ENCODE results near the gene GNG11. TPM values are rescaled to one million over a fixed set of nuclear protein-coding genes. Genes with fewer than 3 reads are reported as not detected.

The GNG11 gene
- total RNA-seq, result 29.6 TPM
- long read RNA-seq, transcript GNG11-201 (2 exons, 3,055 nt), result major isoform, 138 of 139 reads
- long read RNA-seq, partial matches to known transcripts, result 0 of 139 reads
- long read RNA-seq, other reads (novel, unspliced or antisense), result 1 of 139 reads

DNA sequence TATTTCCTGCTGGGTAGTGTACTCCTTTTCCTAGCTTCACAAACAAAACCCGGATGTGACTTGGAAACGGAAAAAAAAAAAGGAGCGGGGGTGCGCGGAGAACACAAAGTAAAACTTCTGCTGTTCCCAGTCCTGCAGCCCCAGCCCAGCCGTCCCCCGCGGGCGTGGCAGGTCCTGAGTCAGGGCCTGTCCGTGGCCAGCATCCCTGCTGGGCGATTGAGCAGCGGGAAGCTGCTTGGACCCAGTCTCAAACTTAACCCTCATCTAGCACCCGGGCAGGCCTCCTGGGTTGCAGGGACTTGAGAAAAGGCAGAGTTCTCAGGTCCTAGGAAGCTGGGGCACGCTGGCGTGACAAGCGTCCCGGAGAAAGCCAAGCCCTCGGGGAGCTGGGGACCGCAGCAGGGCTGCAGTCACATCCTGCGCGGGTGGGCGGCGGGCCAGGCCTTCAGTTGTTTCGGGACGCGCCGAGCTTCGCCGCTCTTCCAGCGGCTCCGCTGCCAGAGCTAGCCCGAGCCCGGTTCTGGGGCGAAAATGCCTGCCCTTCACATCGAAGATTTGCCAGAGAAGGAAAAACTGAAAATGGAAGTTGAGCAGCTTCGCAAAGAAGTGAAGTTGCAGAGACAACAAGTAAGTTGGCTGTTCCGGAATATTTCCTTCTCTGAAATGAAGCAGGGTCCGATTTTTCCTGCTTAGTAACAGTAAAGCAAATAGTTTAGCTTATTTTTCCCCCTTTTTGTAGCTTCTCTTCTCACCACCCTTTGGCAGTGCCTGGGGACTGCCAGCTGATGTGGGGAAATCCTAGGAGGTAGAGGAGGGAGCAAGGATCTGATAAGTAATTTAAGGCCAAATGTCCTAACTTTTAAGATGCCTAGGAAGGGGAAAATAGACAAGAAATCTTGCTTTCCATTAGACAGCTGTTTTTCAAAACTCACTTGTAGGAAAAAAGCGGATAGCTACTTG lies at the start of gene GNG11:
Gene GNG11 (plus strand): TSS at position 129 of the 960 bp plus-strand sequence. CDS start 403 bp downstream, at position 532.
- Histone ChIP-seq H3K9me3 (replicated peaks) (no peaks in the 10 kb centered on the region), H3K27ac (replicated peaks) (peak within 1 kb of the TSS; percentile 94), H3K27me3 (ENCODE audit: low read depth) (no peaks in the 10 kb centered on the region), H3K4me1 (peaks cover 50% of the 10 kb centered on the region), H3K36me3 (peaks cover 9% of the 10 kb centered on the region), H3K4me3 (peak within 1 kb of the TSS; percentile 71)
- DNase-seq, result peak; percentile 90
- intact Hi-C loops (cut with micrococcal nuclease), result no loop called here
- TF ChIP-seq, protein P1, sequence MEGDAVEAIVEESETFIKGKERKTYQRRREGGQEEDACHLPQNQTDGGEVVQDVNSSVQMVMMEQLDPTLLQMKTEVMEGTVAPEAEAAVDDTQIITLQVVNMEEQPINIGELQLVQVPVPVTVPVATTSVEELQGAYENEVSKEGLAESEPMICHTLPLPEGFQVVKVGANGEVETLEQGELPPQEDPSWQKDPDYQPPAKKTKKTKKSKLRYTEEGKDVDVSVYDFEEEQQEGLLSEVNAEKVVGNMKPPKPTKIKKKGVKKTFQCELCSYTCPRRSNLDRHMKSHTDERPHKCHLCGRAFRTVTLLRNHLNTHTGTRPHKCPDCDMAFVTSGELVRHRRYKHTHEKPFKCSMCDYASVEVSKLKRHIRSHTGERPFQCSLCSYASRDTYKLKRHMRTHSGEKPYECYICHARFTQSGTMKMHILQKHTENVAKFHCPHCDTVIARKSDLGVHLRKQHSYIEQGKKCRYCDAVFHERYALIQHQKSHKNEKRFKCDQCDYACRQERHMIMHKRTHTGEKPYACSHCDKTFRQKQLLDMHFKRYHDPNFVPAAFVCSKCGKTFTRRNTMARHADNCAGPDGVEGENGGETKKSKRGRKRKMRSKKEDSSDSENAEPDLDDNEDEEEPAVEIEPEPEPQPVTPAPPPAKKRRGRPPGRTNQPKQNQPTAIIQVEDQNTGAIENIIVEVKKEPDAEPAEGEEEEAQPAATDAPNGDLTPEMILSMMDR (IDR thresholded peaks at IDR 0.05; ENCODE audit: borderline replicate concordance), result no peak

DNA sequence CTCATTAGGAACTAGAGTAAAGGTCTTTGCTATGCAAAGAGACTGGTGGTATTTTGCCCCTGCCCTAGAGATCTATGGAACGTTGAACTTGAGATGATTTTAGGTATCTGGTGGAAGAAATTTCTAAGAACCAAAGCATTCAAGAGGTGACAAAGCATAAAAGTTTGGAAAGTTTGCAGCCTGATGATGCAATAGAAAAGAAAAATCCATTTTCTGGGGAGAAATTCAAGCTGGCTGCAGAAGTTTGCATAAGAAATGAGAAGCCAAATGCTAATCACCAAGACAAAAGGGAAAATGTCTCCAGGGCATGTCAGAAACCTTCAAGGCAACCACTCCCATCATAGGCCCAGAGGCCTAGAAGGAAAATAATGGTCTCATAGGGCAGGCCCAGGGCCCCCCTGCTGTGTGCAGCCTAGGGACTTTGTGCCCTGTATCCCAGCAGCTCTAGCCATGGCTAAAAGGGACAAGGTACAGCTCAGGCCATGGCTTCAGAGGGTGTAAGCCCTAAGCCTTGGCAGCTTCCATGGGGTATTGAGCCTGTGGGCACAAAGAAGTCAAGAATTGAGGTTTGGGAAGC lies 47.4 kb upstream of the GNG11 start:
- TF ChIP-seq, protein P1 (IDR thresholded peaks at IDR 0.05; ENCODE audit: borderline replicate concordance), result no peak
- Histone ChIP-seq H3K4me1 (no peaks in the 10 kb centered on the region), H3K4me3 (no peak overlapping the region), H3K27me3 (ENCODE audit: low read depth) (no peaks in the 10 kb centered on the region), H3K36me3 (no peaks in the 10 kb centered on the region), H3K27ac (replicated peaks) (no peak overlapping the region), H3K9me3 (replicated peaks) (peaks cover 25% of the 10 kb centered on the region)
- no peak for DNase-seq
- intact Hi-C loops (cut with micrococcal nuclease), result no loop called here

DNA sequence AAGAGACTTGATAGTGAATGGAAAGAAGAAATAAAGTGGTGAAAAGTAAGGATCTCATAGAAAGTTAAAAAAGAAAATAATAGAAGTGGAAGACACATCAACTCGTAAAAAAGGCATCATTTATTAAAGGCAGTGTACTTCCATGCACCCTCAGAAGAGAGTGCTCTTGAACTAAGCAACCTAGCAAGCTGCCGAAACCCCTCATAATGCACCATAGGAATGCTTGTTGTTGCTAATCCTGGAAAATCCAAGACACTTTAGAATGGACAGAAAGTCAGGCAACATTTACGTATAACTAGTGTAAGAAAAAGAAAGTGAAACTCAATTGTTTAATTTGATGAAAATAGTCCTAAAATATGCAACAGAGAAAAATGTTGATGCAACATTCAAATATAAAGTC lies 43.8 kb upstream of the GNG11 start:
- no peaks in the 10 kb centered on the region for H3K4me1 ChIP-seq
- H3K27ac ChIP-seq (replicated peaks), result no peak overlapping the region
- H3K4me3 ChIP-seq, result no peak overlapping the region
- DNase-seq, result no peak
- H3K9me3 ChIP-seq (replicated peaks), result peaks cover 35% of the 10 kb centered on the region
- TF ChIP-seq, protein P1 (IDR thresholded peaks at IDR 0.05; ENCODE audit: borderline replicate concordance), result no peak
- H3K36me3 ChIP-seq, result no peaks in the 10 kb centered on the region
- H3K27me3 ChIP-seq (ENCODE audit: low read depth), result no peaks in the 10 kb centered on the region
- intact Hi-C loops (cut with micrococcal nuclease), result no loop called here

DNA sequence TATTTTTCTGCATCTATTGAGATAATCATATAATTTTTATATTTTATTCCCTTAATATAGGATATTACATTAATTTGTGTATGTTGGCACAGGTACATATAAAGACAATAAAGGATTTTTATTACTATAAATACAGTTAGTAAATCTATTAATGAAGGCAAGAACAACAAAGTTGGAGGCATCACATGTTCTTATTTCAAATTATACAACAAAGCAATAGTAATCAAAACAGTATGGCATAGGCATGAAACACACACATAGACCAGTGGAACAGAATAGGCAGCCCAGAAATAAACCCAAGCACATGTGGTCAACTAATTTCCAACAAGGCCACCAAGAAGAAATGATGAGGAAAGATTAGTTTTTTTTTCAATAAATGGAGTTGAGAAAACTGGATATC lies 42.2 kb upstream of the GNG11 start:
- intact Hi-C loops (cut with micrococcal nuclease), result no loop called here
- H3K4me1 ChIP-seq, result no peaks in the 10 kb centered on the region
- no peak overlapping the region for H3K4me3 ChIP-seq
- no peak for DNase-seq
- H3K9me3 ChIP-seq (replicated peaks), result peaks cover 27% of the 10 kb centered on the region
- no peaks in the 10 kb centered on the region for H3K27me3 ChIP-seq (ENCODE audit: low read depth)
- TF ChIP-seq, protein P1 (IDR thresholded peaks at IDR 0.05; ENCODE audit: borderline replicate concordance), result no peak
- H3K27ac ChIP-seq (replicated peaks), result no peak overlapping the region
- H3K36me3 ChIP-seq, result no peaks in the 10 kb centered on the region

DNA sequence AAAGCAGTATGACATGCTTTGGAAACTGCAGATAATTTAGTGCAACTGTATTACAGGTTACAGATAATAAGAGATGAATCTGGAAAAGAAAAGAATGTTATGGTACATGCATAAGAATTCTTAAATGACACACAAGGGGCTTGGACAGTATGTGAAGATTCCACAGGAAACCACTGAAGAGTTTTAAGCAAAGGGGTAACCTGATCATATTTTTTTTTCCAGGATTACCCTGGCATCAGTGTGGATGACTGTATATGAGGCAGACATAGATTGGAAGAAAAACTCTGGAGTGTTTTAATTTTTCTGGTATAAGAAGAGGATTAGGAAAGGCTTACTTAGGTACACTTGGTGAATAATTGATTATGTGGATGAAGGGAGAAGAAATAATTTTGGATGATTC lies 39.1 kb upstream of the GNG11 start:
- H3K9me3 ChIP-seq (replicated peaks), result peaks cover 24% of the 10 kb centered on the region
- H3K36me3 ChIP-seq, result no peaks in the 10 kb centered on the region
- intact Hi-C loops (cut with micrococcal nuclease), result no loop called here

More for the DNA sequence above, 39.1 kb upstream of the GNG11 start:
- H3K4me3 ChIP-seq, result no peak overlapping the region
- DNase-seq, result no peak
- no peaks in the 10 kb centered on the region for H3K4me1 ChIP-seq
- H3K27ac ChIP-seq (replicated peaks), result no peak overlapping the region
- TF ChIP-seq, protein P1 (IDR thresholded peaks at IDR 0.05; ENCODE audit: borderline replicate concordance), result no peak
- no peaks in the 10 kb centered on the region for H3K27me3 ChIP-seq (ENCODE audit: low read depth)
